Measurements from ENCODE around the gene SLC25A29. TPM values are rescaled to one million over a fixed set of nuclear protein-coding genes. Genes with fewer than 3 reads are reported as not detected.
A peak's percentile ranks its signal among the peaks of the same experiment; 100 is the strongest.
"Not testable (repeated sequence)": the region's sequence is repeated elsewhere in the genome, so short reads cannot be mapped to it uniquely, and the experiment has no call there.

SLC25A29 gene
- polyA plus RNA-seq, 3 donors = 43.4 to 135 (median 61.2) TPM

DNA sequence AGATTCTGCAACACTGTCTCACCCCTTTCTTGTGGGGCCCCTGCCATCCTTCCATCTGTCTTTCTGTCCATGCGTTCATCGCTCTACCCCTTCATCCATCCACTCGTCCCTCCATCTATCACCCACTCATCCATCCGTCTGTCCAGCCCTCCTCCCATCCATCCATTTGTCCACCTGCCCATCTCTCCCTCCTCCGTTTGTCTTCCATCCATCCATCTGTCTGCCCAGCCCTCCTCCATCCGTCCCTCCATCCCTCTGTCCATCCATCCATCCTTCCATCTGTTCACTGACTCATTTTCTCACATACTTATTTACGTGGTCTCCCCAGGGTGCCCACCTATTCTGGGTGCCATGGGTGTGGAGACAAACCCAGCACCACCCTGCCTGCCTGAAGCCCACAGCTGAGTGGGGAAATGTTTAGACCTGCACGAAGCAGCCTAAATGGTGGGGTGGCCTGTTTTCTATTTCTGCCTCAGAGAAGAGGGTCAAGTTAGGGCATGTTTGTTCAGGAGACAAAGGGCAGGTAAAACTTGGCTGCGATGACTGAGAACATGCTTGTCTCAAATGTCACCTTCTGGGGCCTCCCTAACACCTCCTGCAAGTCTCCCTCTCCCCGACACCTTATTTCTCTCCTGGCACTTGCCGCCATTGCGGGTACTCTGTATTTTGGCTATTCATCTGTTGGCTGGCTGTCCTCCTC is 14.1 kb upstream of the SLC25A29 start:
- DNase-seq (ENCODE audit: extremely low read depth in 1 of 11, low read depth in 9 of 11, low spot score in 4 of 11) = no peak

DNA sequence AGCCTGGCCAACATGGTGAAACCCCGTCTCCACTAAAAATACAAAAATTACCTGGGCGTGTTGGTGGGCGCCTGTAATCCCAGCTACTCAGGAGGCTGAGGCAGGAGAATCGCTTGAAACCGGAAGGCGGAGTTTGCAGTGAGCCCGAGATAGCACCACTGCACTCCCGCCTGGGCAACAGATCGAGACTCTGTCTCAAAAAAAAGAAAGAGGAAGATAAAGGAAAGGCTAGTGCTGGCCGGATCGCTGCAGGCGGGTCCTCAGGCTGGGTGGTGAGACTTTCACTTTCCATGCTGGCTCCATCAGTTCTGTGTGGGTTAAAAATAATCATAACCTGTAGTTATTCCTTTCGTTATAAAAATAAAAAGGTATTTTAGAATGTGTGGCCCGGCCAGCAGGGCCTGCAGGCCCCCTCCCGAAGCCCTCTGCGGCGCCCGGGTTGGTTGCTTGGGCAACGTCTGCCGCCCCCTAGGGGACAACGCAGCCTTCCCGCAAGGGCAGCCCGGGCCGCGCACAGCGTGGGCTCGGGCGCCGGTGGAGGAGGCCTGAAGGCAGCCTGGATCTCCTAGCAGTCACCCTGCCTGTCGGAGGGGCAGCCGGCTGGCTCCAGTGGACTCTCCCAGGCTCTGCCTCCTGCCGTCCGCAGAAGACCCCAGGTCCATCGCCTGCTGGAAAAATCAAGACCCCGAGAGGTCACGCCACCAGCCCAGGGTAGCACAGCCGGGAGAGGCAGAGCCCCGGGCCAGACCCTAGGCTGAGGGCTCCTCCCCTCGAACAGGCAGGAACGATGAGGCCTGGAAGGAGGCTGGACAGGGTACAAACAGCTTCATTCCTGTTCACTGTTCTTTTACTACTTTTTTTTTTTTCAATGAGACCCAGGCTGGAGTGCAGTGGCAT is 11.9 kb upstream of the SLC25A29 start:
- peak in 1 of 11 donors; percentile 38 for DNase-seq (ENCODE audit: extremely low read depth in 1 of 11, low read depth in 9 of 11, low spot score in 4 of 11)

DNA sequence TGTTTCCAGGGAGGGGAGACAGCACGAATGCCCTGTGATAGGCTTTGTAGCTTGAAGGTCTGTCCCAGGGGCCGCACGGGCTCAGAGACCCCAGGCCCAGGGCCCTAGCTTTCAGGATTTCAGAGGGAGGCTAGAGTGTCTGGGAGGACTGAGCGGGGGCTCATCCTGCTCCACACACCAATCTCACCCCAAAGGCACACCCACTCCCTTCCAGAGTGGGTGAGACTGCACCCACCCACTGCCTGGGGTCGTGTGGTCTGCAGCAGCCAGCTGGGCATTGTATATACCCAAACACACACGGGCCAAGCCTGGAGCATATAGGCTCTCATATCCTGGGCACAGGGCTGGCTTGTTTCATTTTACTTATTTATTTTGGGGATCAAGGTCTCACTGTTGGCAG is 11.1 kb upstream of the SLC25A29 start:
- DNase-seq (ENCODE audit: extremely low read depth in 1 of 11, low read depth in 9 of 11, low spot score in 4 of 11) = no peak

DNA sequence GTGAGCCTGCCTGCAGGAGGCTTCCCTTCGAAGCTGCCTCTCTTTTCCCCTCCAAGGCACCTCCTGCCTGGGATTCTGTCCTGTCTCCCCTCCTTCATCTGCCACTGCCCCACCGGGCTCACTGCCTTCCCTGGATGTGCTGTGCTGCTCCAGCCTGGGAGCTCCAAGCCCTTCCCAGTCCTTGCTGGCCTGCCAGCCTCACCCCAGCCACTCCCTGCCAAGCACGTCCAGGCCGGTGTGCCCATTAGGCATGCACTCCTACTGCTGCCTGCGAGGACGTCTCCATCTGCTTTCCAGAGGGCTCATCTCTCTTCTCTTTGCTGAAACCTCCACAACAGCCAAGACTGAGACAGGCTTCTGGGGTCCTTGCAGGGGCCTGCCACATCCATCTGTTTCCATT is 8.5 kb upstream of the SLC25A29 start:
- DNase-seq (ENCODE audit: extremely low read depth in 1 of 11, low read depth in 9 of 11, low spot score in 4 of 11) = no peak

DNA sequence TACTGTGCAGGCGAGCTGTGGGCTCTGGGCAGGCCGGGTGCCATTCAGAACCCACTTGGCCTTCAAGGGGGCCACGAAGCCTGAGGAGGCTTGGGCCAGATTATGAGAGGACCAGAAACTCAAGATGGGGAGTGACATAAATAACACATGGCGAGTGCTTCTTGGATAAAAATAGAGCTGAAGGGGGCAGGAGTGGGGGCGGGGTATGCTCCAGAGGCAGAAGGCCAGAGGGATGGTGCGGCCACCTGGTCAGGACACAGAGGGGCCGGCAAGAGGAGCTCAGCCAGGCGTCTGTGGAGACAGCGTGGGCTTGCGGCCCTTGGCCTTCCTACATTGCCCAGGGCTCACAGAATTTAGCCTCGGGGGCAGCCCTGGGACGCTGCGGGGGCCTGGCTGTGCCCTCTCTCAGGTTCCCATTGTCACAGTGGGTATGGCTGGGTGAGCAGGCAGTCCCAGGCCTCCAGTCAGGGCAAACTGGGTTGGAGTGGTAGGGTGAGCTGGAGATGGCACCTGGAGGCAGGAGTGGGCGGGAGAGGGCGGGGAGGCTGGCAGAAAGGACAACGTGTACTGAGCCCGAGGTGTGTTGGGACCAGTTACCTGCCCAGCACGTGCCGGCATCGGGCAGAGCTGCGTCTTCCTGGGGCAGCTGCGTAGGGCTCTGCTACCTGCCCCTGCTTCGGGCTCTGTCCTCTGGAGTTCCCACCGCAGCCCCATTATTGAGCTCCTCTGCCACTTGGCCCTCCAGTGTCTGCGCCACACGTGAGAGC is 7.4 kb upstream of the SLC25A29 start:
- DNase-seq (ENCODE audit: extremely low read depth in 1 of 11, low read depth in 9 of 11, low spot score in 4 of 11) = no peak

DNA sequence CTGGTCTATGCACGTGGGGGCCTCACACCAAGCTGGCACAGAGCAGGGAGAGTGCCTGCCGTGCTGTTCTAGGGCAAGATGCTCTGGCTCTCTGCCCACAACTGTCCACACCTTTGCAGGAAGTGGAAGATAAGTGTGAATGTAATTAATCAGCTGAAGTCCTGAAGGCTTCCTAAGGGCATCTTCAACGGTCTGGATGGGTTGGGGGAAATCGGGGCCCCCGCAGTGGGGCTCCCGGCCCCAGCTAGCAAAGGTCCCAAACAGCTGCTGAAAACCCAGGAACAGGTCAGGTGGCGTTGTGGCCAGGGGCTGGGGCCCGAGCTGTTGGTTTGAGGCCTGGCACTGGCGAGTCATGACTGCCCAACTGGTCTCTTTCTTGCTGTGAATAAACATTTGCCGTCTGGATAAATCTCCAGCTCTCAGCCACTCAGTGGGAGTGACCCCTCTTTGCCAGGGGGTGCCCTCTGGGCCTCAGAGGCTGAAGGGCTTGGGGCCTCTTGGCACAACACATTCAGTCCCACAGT is 6.7 kb upstream of the SLC25A29 start:
- no peak for DNase-seq (ENCODE audit: extremely low read depth in 1 of 11, low read depth in 9 of 11, low spot score in 4 of 11)

DNA sequence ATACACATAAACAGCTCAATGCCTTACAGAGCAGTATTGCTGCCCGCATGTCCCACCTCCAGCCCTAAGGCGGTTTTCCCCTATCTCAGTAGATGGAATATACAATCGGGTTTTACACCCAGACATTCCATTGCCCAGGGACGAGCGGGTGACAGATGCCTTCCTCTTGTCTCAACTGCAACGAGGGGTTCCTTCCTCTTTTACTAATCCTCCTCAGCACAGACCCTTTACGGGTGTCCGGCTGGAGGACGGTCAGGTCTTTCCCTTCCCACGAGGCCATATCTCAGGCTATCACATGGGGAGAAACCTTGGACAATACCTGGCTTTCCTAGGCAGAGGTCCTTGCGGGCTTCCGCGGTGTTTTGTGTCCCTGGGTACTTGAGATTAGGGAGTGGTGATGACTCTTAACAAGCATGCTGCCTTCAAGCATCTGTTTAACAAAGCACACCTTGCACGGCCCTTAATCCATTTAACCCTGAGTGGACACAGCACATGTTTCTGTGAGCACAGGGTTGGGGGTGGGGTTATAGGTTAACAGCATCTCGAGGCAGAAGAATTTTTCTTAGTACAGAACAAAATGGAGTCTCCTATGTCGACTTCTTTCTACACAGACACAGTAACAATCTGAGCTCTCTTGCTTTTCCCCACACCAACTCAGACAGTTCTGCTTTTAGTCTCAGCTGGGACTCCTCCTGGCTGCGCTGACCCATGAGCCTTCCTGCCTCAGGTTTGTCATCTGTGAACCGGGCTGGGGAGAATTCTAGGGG is 6.0 kb upstream of the SLC25A29 start:
- not testable (repeated sequence) for DNase-seq (ENCODE audit: extremely low read depth in 1 of 11, low read depth in 9 of 11, low spot score in 4 of 11)

DNA sequence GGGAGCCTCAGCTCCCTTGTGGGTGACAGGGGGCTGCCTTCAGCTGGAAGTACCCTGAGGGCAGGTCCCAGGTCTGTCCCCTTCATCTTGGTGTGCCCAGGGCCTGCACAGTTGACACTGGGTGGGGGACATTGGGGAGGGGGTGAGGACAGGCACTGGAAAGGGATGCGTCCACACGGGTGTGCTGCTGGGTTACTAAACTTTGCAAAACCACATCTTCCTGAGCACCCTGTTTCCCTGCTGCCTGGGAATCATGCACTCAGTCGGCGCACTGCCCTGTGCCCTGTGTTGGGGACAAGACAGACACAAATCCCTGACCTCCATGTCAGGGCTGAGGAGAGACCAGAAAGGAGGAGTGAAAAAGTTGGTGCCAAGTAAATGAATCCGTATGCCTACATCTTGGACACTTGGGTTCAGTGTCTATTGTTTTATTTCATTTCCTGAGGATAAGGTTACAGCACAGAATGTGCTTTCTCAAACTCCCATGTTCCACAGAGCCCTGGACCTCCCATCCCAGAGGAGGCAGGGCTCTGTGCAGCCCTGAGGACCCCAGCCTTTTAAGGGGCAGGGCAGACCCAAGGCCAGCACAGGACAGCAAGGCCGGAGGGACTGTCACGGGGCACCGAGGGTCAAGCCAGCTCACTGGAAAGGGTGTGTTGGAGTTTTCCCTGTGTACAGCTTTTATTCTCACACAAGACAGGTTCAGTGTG is 2.9 kb upstream of the SLC25A29 start:
- DNase-seq (ENCODE audit: extremely low read depth in 1 of 11, low read depth in 9 of 11, low spot score in 4 of 11) = no peak

DNA sequence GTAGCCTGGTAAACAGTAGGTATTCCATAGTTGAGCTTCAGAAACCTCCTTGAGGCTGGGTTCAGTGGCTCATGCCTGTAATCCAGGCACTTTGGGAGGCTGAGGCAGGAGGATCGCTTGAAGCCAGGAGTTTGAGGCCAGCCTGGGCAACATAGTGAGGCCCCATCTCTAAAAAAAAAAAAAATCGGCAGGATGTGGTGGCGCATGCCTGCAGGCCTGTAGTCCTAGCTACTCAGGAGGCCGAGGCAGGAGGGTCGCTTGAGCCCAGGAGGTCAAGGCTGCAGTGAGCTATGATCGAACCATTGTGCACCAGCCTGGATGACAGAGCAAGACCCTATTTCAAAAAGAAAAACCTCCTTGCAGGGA is 2.2 kb upstream of the SLC25A29 start:
- DNase-seq (ENCODE audit: extremely low read depth in 1 of 11, low read depth in 9 of 11, low spot score in 4 of 11) = not testable (repeated sequence)

DNA sequence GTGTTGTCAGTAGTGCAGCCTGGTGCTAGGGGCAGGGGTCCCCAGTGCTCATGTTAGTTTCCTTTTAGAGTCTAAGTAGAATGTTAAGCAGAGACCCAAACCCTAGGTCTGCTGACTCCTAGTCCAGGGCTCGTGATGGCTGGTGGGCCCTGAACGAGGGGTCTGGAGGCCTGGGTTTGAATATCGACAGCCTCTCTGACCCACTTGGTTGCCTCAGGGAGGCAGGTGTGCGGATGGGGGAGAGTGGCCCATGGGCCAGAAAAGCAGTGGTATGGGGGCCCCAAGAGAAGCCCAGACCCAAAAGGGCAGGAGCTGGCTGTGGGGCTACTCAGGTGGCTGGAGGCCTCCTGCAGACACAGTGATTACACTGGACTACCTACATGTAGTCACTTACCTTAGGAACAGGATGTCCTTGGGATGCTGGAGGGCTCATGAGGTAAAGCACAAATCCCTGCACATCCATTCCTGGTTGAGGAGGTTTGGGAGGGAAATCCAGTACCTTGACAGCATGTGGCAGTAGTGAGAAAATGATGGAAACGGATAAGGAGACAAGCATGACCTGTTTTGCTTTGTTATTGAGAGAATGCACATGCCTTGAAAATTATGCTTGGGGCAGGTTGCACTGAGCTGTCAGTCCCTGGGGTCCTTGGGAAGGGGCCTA is 1.7 kb upstream of the SLC25A29 start:
- DNase-seq (ENCODE audit: extremely low read depth in 1 of 11, low read depth in 9 of 11, low spot score in 4 of 11) = no peak

DNA sequence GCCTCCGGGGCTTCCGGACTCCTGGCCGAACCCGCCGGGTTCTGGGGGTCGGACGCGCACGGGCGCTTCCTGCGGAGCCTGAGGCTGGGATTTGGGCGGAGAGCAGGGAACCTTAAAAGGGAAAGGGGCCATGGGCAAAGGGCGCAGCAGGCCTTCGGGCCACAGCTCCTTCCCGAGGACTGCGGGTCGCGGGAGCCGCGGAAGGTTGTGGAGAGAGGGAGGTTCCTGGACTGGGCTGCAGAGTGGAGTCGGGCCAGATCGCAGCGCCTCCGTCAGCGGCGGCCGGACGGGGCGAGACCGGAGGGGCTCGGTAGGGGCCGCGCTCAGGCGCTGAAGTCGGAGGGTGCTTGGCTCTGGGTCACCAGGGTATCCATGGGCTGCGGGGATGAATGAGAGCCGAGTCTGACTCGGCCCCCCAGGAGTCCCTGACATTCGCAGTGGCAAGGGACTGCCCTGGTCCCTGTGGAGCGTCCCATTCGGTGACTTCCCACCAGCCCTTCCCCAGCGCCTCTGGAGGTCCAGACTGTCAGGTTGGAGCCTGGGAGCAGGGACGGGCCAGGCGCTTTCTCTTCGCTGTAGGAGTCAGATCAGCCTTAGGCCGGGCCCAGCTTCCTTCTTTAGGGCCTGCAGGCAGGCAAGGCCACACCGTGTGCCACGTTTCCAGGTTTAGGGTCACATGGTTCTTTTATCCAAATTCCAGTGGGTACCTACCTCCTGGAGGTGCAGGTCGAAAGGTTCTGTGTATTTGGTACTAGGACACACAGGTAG is 938 bp upstream of the SLC25A29 start:
- peak in 1 of 11 donors; percentile 29 for DNase-seq (ENCODE audit: extremely low read depth in 1 of 11, low read depth in 9 of 11, low spot score in 4 of 11)

DNA sequence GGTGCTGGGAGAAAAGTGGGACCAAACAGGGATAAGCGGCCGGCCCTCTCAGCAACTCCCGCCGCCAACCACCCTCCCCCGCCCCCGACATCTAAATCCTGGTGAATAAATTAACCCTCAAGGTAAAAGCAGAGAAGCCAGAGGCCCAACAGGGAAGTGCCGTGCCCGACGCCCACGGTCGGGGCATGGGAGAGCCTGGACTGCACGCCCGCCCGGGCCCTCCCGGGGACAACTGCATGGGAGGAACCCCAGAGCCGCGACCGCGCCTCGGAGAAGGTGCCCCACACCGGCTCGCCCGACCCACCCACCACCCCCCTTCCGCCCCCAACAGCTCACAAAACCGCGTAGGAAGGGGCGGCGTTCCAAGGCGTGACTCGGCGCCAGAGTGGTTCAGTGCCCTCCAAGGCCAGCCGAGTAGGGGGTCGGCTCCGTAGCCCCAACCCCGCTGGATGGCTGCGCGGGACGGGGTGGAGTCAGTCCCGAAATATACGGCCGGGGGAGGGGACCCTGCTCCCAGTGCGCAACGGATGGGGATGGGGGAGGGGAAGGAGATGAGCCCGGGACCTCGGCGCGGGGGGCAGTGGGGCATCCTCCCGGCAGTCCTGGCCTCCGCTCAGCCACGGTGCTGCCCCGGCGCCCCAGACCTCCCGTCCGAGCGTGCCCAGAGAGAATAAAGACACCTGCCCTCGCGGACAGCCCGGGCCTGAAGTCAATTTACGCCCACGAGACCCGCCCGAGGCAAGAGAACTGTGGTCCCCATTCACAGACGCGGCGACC is 732 bp downstream of the SLC25A29 start:
- peak in 2 of 11 donors; percentile 26 to 29 for DNase-seq (ENCODE audit: extremely low read depth in 1 of 11, low read depth in 9 of 11, low spot score in 4 of 11)

DNA sequence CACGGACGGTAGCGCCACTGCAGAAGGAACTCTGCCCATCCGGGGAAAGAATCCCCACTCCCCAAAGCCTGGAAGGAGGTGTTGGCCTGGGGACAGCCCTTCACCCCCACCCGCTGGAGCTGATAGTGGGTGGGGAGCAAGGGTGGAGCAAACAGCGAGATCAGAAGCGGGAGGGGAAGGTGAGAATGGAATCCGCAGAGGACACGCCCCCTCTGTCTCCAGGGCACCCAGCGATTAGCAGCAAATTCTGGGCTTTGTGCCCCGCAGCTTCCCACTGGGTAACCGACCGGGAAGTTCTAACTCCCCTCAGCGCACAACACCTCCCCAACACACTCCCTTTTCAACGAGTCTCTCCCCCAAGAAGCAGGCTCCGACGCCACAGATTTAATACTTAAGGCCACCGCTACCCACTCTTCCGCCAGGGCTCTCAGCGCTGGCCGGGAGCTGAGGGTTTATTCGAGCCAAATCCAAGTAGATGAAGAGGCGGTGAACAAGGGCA is 1.4 kb downstream of the SLC25A29 start:
- DNase-seq (ENCODE audit: extremely low read depth in 1 of 11, low read depth in 9 of 11, low spot score in 4 of 11) = peak in 1 of 11 donors; percentile 38

DNA sequence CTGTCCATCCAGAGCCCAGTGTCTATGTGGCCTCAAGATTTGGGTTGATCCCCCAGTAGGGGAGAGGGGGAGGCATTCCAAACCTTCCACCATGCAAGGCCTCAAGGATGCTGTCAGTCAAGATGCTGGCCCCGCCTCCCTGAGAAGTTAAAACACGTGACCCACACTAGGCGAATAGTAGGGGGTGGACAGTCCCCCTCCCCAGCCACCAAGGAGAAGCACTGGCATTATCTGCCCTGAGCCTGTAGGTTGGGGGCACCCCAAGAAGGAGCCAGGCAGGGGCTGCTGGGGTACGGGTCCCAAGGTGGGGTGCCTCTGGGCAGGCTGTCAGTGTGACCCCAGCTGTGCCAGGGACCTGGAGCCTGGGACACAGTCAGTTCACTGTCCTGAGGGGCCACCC is 2.3 kb downstream of the SLC25A29 start:
- DNase-seq (ENCODE audit: extremely low read depth in 1 of 11, low read depth in 9 of 11, low spot score in 4 of 11) = no peak

DNA sequence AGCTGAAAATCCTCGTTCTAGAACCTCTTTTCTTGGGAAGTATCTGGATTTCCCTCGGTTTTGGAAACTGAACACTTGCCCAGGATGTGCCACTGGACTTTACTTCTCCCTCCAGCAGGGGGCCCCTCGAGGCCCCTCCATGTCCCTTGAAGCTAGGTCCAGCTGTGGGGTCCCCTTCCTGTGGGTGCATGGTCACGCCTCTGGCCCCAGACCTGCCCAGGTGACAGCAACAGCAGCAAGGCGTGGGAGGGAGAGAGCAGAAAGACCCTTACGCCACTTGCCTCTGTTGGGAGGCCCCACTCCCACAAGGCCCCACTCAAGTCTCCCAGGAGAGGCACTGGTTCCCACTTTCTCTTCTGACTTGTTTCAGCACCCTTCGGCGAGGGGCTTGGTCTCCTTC is 3.1 kb downstream of the SLC25A29 start:
- DNase-seq (ENCODE audit: extremely low read depth in 1 of 11, low read depth in 9 of 11, low spot score in 4 of 11) = no peak

DNA sequence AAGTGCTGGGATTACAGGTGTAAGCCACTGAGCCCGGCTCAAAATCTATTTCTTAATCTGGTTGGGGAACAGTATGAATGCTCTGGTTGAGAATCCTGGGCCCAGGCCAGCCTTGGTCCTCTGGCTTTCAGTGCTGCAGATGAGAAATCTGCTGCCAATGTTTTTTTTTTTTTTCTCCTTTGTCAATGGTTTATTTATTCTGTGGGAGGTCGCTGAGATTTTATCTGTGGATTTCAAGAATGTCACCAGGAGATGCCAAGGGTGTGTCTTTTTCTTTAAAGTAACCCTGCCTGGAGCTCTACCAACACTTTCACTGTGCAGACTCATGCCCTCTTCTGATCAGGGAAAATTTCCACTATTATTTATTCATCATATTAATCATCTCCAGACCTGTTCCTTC is 3.6 kb downstream of the SLC25A29 start:
- DNase-seq (ENCODE audit: extremely low read depth in 1 of 11, low read depth in 9 of 11, low spot score in 4 of 11) = no peak

All from renal cortex interstitium (tissue), 11 donors.